NCI-H82 (cell line): ENCODE measurements around the gene ATXN1.

ENCODE experiments used
- DNase-seq: peaks from one replicate; lab custom pipeline; 2025; lab: John Stamatoyannopoulos, UW

Gene ATXN1

GRCh38 chr6:16498237-16498636 lies 263.0 kb downstream of the ATXN1 start:
- DNase-seq = no peak

GRCh38 chr6:16496991-16497801 lies 264.1 kb downstream of the ATXN1 start:
- DNase-seq = no peak

GRCh38 chr6:16496210-16496609 lies 265.1 kb downstream of the ATXN1 start:
- no peak for DNase-seq

- no peak for DNase-seq
Observed at GRCh38 chr6:16494793-16495192, 266.5 kb downstream of the ATXN1 start.

GRCh38 chr6:16493802-16494201 lies 267.5 kb downstream of the ATXN1 start:
- no peak for DNase-seq

DNA sequence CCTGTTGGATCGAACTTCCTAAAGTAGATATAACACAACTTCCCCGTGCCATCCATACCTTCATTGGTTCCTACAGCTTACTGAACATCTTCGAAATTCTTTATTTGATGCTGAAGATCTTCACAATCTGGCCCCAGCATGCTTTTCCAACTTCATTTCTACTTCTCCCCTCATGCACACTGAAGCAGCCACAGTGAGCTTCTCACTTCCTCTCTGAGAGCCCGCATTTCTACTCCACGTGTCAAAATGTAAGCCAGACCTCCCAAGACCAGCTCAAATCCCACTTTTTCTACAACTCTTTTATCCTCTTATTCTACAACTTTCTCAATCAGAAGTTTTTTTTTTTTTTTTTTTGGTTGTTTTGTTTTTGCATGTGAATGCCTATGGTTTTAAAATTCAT lies 268.1 kb downstream of the ATXN1 start:
- no peak for DNase-seq

DNA sequence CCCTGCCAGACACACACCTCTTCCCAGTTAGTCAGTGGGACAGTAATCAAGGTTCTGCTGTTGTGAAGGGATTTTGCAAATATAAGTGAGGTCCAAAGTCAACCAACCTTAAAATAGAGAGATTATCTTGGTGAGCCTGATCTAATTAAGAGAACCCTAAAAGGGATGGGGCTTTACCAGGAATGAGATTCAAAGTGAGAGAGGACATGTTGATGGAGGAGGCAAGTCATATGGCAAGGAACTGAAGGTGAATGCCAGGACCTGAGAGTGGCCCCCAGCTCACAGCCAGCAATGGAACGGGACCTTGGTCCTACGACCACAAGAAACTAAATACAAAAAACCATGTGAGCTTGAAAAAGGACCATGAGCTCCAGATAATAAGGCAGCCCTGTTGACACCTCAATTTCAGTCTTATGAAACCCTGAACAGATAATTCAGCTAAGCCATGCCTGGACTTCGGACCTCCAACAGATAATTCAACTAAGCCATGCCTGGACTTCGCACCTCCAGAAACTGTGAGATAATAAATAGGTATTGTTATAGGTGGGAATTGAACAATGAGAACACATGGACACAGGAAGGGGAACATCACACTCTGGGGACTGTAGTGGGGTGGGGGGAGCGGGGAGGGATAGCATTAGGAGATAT lies 269.5 kb downstream of the ATXN1 start:
- DNase-seq = no peak

DNA sequence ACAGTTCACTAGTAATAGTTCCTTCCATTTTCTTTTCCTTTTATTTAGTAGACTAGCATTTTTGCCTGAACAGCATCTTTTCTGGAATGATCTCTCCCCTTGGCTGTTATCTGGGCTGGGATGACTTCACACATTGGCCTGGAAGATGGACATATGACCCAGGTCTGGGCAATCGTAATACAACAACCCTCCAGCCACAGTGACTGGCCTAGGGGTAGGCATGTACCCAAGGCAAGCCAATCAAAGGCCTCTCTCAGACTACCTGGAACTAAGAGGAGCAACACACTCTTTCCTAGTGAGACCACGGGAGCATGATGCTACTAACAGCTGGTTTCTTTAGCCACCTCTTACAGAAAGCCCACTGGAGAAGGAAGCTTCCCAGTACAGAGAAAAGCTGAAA lies 270.6 kb downstream of the ATXN1 start:
- no peak for DNase-seq

- DNase-seq = no peak
Observed at GRCh38 chr6:16488813-16489212, 272.4 kb downstream of the ATXN1 start.

DNA sequence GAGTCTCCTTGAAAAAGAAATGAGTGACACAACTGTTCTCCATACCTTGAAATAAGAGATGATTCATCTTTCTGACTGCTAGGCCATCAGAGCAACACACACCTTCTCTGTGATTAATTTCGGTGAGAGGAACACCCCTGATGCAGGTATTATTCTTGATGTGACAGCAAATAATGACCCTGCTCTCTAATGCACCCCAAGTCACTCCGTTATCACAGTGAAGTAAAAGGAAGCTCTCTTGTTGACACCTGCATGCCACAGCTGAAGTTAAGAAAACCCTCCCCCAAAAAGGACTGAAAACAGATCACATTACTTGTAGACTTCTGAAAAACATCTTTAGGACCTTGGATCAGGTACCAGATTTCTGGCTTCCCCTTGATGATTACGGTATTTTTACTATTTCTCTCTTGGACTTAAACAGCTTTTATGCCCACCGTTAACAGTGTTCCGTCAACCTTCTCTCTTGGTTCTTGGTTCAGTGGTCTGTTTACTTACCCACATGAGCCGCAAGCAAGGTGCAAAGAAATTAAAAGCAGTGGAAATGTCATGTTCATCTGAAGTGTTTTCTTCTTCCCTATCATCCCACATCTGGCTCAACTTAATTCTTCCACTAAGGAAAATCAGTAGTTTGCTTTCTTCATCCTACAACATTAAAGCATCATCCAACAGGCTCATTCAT lies 273.1 kb downstream of the ATXN1 start:
- no peak for DNase-seq

GRCh38 chr6:16486661-16487060 lies 274.6 kb downstream of the ATXN1 start:
- DNase-seq = no peak

- no peak for DNase-seq
Observed at GRCh38 chr6:16483315-16483875, 277.9 kb downstream of the ATXN1 start.

- DNase-seq = peak; percentile 10
Observed at GRCh38 chr6:16482702-16483314, 278.5 kb downstream of the ATXN1 start.

- no peak for DNase-seq
Observed at GRCh38 chr6:16481697-16482399, 279.4 kb downstream of the ATXN1 start.

DNA sequence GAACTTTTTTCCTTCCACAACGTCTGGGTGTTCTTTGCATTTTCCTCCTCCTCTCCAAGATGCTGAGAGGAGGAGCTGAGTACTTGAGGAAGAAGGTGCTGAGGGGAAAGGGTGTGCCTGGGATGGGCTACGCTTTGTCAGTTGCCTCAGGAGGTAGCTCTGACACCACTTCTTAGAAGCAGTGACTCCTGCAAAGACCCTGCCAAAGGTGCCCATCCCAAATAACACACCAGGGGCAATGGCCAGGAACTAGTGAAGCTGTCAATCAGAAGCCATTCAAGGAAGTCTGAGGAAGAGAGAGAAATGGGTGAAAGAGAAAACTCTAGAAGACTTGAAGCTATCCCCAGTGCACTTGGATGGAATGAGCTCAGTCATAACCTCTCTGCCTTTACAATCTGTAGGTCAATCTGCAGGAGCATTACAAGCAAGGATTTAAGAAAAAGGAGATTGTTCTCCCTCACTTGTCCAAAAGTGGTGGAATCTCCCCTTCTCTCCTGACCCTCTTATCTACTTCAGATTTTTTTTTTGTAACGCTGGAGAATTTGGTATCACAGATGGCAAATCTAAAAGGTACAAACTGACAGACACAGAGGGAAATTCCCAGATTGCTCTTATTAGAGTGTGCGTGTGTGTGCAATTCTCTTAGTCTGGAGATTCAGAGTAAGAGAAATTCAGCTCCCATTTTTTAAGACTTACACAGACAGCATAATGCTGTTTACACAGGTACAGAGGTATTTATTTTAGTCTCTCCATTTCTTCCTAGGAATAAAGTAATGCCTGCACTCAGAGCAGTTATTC lies 280.3 kb downstream of the ATXN1 start:
- no peak for DNase-seq

- DNase-seq = no peak
Observed at GRCh38 chr6:16477367-16478149, 283.7 kb downstream of the ATXN1 start.

- DNase-seq = no peak
Observed at GRCh38 chr6:16476861-16477260, 284.4 kb downstream of the ATXN1 start.

DNA sequence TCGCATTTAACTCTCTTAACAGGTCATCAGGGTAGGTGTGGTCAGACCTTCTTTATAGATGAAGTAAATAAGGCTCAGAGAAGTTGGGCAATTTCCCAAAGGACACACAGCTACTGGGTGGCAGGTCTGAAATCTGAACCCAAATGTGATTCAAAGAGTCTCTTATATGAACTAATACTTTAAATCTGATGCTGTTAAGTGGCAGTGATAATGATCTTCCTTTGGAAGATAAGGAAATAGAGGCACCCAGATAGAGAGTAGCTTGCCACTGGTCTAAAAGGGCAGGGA lies 285.8 kb downstream of the ATXN1 start:
- no peak for DNase-seq

GRCh38 chr6:16474772-16475493 lies 286.3 kb downstream of the ATXN1 start:
- DNase-seq = no peak
